Coronary artery (tissue), 2 donors: Measurements from ENCODE around the gene RFC3.
"Not testable (repeated sequence)": the region's sequence is repeated elsewhere in the genome, so short reads cannot be mapped to it uniquely, and the experiment has no call there.

Experiments used
- DNase-seq: peaks from one replicate; pipeline ENCODE4 v3.0.0-alpha.2; 2017; ENCODE audit warnings: low spot score
- H3K27ac ChIP-seq, 2 donors: fragments of 200-600 bp; sonication (generic); one replicate each; pipeline ENCODE4 v1.5.1; 2016 to 2019
- H3K4me3 ChIP-seq: fragments of 200-600 bp; sonication (generic); 2 replicates; pipeline ENCODE4 v1.5.1; 2016; ENCODE audit warnings: mild to moderate bottlenecking, moderate library complexity
- TF ChIP-seq, protein P1 (sequence below): fragments of 200-600 bp; sonication (generic); IDR thresholded peaks from one replicate; pipeline ENCODE4 v1.5.1; 2019; ENCODE audit warnings: antibody characterized with exemption

Gene RFC3

DNA sequence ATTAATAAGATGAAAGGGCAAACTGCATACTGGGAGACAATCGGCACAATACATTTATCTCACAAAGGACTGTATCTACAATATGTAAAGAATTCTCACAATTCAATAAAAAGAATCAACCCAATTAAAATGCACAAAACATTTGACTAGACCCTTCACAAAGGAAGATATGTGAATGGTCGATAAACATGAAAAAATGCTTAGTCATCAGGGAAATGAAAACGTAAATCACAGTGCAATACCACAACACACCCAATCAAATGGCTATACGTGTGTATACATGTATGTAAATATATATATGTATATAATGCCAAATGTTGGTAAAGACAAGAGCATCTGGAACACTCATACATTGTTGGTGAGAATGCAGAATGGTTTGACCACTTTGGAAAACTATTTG lies 21.9 kb upstream of the RFC3 start:
- TF ChIP-seq, protein P1, sequence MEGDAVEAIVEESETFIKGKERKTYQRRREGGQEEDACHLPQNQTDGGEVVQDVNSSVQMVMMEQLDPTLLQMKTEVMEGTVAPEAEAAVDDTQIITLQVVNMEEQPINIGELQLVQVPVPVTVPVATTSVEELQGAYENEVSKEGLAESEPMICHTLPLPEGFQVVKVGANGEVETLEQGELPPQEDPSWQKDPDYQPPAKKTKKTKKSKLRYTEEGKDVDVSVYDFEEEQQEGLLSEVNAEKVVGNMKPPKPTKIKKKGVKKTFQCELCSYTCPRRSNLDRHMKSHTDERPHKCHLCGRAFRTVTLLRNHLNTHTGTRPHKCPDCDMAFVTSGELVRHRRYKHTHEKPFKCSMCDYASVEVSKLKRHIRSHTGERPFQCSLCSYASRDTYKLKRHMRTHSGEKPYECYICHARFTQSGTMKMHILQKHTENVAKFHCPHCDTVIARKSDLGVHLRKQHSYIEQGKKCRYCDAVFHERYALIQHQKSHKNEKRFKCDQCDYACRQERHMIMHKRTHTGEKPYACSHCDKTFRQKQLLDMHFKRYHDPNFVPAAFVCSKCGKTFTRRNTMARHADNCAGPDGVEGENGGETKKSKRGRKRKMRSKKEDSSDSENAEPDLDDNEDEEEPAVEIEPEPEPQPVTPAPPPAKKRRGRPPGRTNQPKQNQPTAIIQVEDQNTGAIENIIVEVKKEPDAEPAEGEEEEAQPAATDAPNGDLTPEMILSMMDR = no peak
- H3K27ac ChIP-seq = no peak overlapping the region
- DNase-seq = no peak
- H3K4me3 ChIP-seq = no peak overlapping the region

DNA sequence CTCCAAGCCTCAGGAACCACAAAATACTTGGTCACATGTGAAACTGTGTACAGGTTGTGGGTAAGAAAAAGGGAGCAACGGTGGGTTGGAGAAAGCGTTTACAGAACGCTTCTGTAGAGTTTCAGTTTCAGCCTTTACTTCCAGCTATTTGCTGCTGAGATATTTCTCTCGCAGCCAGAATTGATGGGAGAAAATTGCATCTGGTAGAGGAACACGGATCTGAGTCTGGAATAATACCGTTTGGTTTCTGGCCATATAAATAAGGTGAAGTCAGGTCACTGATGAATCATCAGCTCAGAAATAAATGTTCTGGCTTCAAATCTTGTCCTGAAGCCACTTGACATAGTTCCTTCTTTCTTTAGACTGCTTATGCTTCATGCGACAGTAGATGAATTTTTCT lies 20.3 kb upstream of the RFC3 start:
- TF ChIP-seq, protein P1 = no peak
- DNase-seq = no peak
- H3K4me3 ChIP-seq = peak overlapping the region; percentile 60
- H3K27ac ChIP-seq = peak overlapping the region; percentile 64 to 65

DNA sequence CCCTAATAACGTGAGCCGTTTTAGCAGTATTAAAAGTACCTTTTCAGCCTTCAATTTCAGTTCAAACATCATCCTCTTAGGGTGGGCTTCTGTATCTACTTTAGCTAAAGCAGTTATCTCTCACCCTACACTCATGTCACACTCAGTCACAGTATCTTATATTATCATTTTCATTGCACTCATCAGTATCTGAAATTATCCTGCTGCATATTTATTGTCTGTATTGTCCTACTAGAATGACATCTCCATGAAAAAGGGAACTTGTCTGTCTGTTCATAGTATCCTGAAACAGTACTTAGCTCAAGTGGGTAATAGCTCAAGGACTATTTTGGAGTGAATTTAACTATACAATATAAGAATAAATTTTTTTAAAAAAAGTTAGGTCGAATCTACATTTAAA lies 19.9 kb upstream of the RFC3 start:
- no peak for DNase-seq
- TF ChIP-seq, protein P1 = no peak
- H3K4me3 ChIP-seq = peak overlapping the region; percentile 60
- H3K27ac ChIP-seq = peak overlapping the region; percentile 64 to 65

DNA sequence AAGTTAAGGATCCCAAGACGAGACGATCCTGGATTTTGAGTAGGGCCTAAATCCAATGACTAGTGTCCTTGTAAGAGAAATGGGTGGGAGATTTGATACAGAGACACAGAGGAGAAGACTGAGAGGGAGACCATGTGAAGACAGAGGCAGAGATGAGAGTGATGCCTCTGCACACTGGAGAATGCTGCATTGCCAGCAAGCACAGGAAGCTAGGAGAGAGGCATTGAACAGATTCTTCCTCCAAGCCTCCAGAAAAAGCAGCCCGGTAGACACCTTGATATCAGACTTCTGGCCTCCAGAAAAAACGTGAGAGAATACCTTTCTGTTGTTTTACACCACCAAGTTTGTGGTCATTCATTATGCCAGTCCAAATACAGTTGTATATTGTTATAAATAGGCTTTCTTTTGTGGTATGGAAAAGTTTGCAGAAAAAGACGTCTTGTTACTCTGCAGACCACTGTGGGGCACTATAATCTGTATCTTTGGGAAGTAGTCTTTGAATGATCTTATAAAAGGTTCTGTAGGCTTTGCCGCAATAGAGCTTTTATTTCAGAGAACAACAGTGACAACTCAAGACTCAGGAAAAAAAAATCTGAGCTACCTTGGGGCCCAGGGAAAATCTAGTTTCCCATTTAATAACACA lies 17.9 kb upstream of the RFC3 start:
- Histone ChIP-seq H3K4me3 (peak overlapping the region; percentile 48), H3K27ac (no peak overlapping the region)
- TF ChIP-seq, protein P1 = no peak
- no peak for DNase-seq

DNA sequence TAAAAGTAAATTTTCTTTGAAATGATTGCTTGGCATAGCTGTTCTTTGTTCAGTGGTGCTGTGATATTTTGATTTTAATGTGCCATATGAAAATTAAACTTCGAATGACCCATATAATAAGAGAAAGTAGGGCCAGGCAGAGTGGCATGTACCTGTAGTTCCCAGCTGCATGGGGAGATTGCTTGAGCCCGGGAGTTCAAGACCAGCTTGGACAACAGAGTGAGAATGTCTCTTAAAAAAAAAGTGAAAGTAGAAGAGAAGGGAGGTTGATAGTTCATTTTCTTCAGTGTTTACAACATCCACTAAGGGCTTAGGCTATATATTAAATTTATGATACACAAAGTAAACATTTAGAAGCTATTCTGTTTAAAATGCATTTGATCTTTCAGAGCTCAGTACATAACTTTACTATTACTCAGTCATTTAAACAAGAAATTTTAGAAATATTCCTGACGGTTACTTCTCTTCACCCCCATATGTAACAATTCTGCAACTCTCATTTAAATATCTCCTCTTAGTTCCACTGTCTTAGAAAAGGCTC lies 17.2 kb upstream of the RFC3 start:
- H3K27ac ChIP-seq = no peak overlapping the region
- H3K4me3 ChIP-seq = peak overlapping the region; percentile 48
- TF ChIP-seq, protein P1 = no peak
- DNase-seq = no peak

DNA sequence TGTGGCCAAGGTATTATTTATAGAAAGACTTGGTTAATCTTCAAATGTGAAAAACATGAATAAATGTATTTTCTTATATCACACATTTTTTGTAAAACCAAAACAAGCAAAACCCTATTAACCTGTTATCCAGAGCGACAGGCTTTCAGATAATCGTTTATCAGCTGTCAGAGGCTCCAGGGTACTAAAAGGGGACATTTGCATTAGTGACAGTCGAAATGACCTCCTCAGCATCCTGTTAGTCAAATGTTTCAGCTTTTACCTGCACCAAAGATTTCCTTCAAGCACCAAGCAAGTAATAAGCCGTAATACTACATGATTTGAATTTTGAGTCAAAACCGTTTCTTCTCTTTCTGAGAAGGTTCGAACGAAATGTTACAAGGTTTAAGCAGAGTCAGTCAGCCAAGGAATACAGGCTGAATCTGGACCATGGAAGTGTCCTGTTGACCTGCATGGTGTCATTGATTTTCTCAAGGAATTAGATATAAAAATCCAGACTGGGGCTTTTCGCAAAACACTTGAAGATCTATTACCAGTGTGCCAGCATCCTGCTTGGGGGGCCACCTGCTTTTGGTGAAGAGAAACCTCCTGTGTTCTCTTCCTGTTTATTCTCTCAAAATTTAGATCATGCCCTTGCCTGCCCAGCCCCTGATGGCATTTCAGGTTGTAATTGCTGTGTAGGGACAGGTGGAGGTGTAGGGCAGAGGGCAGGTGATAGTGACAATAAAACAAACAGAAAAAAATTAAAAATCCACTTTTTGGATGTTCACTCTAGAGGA lies 11.3 kb upstream of the RFC3 start:
- Histone ChIP-seq H3K4me3 (no peak overlapping the region), H3K27ac (no peak overlapping the region)
- TF ChIP-seq, protein P1 = no peak
- DNase-seq = no peak

DNA sequence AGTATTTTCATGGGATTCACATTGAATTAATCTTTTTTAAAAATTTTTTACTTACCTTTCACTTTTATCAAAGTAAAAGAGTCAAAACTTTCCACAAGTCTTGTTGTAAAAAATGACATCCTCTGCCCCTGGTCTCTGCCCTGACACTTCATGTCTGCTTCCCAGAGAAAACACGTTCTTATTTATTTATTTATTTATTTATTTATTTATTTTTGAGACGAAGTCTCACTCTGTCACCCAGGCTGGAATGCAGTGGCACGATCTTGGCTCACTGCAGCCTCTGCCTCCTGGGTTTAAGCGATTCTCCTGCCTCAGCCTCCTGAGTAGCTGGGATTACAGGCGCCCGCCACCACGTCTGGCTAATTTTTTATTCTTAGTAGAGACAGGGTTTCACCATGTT lies 5.1 kb upstream of the RFC3 start:
- not testable (repeated sequence) for DNase-seq, H3K4me3 ChIP-seq, H3K27ac ChIP-seq
